Measurements from ENCODE around the gene CDK14.
A peak's percentile ranks its signal among the peaks of the same experiment; 100 is the strongest.

The CDK14 gene

DNA sequence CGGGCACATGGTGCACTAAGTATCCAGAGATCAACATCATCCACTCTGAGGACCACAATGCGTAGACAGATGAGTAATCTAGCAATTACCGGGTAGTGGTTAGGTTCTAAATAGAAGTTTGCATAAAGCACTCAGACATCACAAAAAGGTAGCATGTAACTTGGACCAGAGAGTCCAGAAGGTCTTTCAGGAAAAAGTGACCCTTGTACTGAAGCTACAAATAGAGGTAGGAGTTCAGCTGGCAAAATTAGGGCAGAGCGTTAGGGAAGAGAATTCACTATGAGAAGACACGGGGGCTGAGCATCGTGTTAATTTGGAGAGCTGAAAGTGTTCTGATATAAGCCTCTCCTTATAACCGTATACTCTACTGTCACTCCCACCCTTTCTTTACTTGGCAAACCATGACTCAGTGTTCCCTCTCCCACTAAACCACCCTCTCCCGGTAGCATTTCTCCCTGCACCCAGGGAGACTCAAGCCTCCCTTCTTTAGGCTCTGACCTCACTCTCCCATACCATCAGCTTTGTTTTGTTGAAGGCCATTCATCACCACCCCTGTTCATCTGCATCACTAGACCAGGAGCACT is 445.9 kb downstream of the CDK14 start:
- TF ChIP-seq, protein P1, sequence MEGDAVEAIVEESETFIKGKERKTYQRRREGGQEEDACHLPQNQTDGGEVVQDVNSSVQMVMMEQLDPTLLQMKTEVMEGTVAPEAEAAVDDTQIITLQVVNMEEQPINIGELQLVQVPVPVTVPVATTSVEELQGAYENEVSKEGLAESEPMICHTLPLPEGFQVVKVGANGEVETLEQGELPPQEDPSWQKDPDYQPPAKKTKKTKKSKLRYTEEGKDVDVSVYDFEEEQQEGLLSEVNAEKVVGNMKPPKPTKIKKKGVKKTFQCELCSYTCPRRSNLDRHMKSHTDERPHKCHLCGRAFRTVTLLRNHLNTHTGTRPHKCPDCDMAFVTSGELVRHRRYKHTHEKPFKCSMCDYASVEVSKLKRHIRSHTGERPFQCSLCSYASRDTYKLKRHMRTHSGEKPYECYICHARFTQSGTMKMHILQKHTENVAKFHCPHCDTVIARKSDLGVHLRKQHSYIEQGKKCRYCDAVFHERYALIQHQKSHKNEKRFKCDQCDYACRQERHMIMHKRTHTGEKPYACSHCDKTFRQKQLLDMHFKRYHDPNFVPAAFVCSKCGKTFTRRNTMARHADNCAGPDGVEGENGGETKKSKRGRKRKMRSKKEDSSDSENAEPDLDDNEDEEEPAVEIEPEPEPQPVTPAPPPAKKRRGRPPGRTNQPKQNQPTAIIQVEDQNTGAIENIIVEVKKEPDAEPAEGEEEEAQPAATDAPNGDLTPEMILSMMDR (IDR thresholded peaks at IDR 0.05; ENCODE audit: low read depth, low read length): no peak

DNA sequence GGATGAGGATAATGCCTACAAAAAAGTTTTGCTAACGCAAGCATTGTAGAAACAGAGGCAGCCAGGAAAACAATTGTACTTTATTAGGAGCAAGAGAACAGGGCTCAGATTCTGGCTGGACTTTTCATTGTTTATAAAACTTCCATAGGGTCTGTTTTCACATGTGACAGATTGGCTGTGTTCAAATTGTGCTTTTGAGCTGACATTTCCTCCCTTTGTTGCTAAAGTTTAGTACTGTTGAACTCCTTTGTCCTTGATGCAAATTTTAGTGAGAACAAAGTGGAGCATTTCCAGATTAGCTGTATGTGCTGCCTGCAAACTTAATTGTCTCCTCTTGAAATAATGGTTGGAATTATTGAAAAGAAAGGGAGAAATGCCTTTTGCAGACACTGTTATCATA is 447.1 kb downstream of the CDK14 start:
- TF ChIP-seq, protein P1 (IDR thresholded peaks at IDR 0.05; ENCODE audit: low read depth, low read length): no peak
- DNase-seq (ENCODE audit: extremely low read depth, low read depth): no peak

More for the DNA sequence above, 445.9 kb downstream of the CDK14 start:
- no peak for DNase-seq (ENCODE audit: extremely low read depth, low read depth)

DNA sequence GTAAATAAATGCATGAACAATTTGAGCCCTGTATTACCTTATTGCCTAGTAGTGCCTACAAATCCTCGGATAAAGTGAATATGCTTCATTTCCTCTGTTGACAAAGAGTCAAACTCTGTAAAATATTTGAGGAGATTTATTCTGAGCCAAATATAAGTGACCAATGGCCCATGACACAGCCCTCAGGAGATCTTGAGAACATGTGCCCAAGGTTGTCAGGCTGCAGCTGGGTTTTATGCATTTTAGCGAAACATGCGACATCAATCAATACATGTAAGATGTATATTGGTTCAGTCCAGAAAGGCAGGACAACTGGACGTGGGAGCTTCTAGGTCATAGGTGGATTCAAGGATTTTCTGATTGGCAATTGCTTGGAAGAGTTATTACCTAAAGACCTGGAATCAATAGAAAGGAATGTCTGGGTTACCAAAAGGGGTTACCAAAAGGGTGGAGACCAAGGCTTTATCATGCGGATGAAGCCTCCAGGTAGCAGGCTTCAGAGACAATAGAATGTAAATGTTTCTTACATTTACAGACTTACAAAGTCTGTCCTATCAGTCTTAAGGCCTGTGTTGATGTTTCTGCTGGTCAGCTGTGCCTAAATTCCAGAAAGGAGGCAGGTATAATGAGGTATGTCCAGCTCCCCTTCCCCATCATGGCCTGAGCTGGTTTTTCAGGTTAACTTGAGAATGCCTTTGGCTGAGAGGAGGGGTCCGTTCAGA is 448.0 kb downstream of the CDK14 start:
- TF ChIP-seq, protein P1 (IDR thresholded peaks at IDR 0.05; ENCODE audit: low read depth, low read length): no peak
- no peak for DNase-seq (ENCODE audit: extremely low read depth, low read depth)

DNA sequence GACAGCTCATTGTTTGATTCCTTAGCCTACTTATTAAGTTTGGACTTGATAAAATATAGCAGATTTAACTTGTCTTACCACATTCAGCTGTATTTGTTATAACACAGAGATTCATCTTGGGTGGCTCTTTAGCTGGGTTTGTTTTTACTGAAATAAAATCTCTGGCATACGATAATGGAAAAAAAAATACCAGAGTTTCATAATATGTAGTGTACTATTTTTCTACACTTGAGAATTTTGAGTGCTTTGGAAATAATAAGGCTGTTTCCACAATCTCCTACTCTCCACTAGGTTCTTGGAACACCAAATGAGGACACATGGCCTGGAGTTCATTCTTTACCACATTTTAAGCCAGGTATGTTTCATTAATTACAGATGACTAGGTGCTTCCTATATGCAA is 449.5 kb downstream of the CDK14 start:
- TF ChIP-seq, protein P1 (IDR thresholded peaks at IDR 0.05; ENCODE audit: low read depth, low read length): no peak
- DNase-seq (ENCODE audit: extremely low read depth, low read depth): no peak

DNA sequence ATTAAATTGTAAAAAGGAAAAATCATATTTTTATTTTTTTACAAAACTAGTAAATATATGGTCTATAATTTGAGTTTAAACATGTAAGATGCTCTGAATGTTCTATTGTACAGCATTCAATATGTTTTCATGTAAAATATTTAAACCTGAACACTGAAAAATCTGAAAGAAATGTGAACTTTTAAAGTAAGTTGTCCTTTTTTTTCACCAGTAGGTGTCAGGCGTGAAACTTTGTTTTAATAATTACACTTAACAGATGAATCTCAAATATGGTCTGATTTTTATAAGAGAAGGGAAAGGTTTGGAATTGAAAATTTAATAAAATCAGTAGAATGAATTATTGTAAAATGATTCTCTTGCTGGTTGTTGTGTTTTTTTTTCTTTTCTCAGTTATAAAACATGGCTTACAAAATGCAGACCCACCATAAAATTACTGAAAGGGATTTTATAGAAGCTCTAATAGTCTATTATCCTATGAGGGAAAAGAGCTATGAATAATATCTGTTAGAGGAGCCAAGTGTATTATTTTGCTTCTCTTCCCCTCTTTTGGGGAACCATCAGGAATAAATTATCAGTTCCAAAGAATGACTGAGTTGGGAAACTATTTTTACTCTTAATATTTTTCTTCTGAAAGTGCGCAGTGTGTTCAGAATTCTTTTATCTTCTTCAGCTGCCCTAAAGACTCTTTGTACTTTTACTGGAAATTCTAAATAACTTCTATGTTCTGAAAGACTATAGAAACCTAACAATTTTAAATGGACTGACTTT is 450.4 kb downstream of the CDK14 start:
- TF ChIP-seq, protein P1 (IDR thresholded peaks at IDR 0.05; ENCODE audit: low read depth, low read length): peak; percentile 20
- no peak for DNase-seq (ENCODE audit: extremely low read depth, low read depth)

DNA sequence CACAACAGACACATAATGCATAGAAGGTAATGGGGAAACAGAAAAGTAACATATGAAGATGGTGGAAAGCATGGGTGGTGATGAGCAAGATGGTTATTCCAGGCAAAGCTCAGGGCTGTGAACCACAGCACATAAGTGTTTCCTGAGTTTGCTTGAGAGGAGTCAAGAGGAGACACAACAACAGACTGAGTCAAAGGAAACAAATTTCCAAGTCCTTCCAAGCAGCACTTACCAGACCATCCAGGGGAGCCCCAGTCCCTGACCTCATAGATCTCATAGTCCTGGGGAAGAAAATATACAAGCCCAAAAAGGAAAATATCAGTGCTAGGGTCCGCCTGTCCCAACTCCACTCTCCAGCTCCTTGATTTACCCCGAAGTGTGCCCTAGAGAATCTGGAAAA is 451.5 kb downstream of the CDK14 start:
- TF ChIP-seq, protein P1 (IDR thresholded peaks at IDR 0.05; ENCODE audit: low read depth, low read length): no peak
- no peak for DNase-seq (ENCODE audit: extremely low read depth, low read depth)

DNA sequence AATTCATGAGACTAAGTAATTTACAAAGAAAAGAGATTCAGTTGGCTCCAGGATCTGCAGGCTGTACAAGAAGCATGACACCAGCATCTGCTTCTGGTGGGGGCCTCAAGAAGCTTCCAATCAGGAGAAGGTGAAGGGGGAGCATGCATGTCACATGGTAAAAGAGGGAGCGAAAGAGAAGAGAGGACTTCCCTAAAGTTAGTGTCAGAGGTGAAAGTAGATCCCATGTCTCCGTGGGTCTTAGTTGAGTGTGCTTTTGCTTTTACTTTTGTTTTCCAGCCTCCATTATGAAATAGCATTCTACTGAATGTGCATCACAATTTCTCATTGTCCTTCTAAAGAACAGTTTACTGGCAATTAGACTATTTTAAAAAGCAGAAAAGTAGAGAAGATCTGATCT is 454.6 kb downstream of the CDK14 start:
- TF ChIP-seq, protein P1 (IDR thresholded peaks at IDR 0.05; ENCODE audit: low read depth, low read length): no peak
- no peak for DNase-seq (ENCODE audit: extremely low read depth, low read depth)

Measured in AG09319 (cell line).